ENCODE results near the gene PSMA6. TPM values are rescaled to one million over a fixed set of nuclear protein-coding genes. Genes with fewer than 3 reads are reported as not detected.
A peak's percentile ranks its signal among the peaks of the same experiment; 100 is the strongest.

The PSMA6 gene
- total and polyA plus RNA-seq, 2 experiments from 2014 or later, result 216 to 296 TPM

DNA sequence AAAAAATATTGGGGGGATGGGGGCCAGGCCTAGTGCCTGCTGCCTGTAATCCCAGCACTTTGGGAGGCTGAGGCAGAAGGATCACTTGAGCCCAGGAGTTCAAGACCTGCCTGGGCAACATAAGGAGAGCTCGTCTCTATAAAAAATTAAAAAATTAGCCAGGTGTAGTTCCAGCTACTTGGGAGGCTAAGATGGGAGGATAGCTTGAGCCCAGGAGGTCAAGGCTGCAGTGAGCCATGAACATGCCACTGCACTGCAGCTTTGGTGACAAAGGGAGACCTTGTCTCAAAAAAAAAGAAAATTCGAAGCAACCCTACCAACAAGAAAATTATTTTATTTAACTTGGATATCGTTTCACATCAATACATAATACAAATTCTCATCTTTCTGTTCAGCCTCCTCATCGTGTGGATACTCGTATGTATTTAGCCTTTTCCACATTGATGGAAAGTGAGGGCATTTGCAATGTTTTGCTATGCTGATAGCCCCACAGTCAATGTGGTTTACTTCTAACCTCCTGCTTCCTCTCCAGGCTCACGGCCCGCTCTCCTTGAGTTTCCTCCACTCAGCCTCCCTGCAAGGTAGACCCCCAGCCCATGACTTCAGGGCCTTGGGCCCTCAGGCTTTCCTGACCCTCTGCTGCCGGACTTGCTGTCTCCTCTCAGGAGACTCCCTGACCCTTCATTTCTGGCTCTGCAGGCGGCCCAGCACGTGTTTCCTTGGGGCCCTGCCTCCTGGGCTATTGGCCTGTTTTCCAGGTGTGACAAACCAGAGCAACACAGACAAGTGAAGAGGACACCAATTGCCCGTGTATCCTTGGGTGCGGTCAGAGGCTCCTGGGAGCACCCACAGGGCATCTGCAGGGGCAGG, 57.5 kb downstream of the PSMA6 start:
- Mint-ChIP-seq H3K4me1 (peaks cover 34% of the 10 kb centered on the region), H3K27ac (peak overlapping the region; percentile 80), H3K36me3 (ENCODE audit: low read depth) (no peaks in the 10 kb centered on the region), H3K9me3 (no peaks in the 10 kb centered on the region; the same call in 2 of the 3 replicates), H3K27me3 (ENCODE audit: insufficient read depth, low read depth, poor library complexity) (peaks cover 11% of the 10 kb centered on the region), H3K4me3 (no peak overlapping the region)
- Histone ChIP-seq H4K20me1 (replicated peaks; ENCODE audit: insufficient read depth) (no peaks in the 10 kb centered on the region), H2AFZ (peak overlapping the region; percentile 98), H3K27ac (ENCODE audit: low read depth) (no peak overlapping the region), H3K79me2 (replicated peaks; ENCODE audit: insufficient read depth) (no peaks in the 10 kb centered on the region), H3K36me3 (ENCODE audit: insufficient read depth) (no peaks in the 10 kb centered on the region), H3K27me3 (ENCODE audit: insufficient read depth) (no peaks in the 10 kb centered on the region), H3K4me2 (no peak overlapping the region), H3K9me2 (ENCODE audit: insufficient read depth) (no peaks in the 10 kb centered on the region), H3K4me3 (no peak overlapping the region), H3F3A (replicated peaks; ENCODE audit: low read depth) (no peaks in the 10 kb centered on the region), H3K4me1 (ENCODE audit: insufficient read depth) (peaks cover 18% of the 10 kb centered on the region)
- TF ChIP-seq ZNF114 (CRISPR knock-in tag; IDR thresholded peaks at IDR 0.05), result no peak
- no peak for TF ChIP-seq POLR2AphosphoS5 (IDR thresholded peaks at IDR 0.05; ENCODE audit: low read depth)
- TF ChIP-seq NANOG (IDR thresholded peaks at IDR 0.05; ENCODE audit: borderline replicate concordance), result no peak
- no peak for TF ChIP-seq STAT1 (IDR thresholded peaks at IDR 0.05; ENCODE audit: unreplicated experiment)
- no peak for TF ChIP-seq EZH2 (IDR thresholded peaks at IDR 0.05; ENCODE audit: low read depth, unreplicated experiment)
- TF ChIP-seq EZH2phosphoT487 (IDR thresholded peaks at IDR 0.05; ENCODE audit: unreplicated experiment), result no peak
- no peak for TF ChIP-seq ZNF331 (CRISPR knock-in tag; IDR thresholded peaks at IDR 0.05; ENCODE audit: low read depth)
- TF ChIP-seq, protein P1, sequence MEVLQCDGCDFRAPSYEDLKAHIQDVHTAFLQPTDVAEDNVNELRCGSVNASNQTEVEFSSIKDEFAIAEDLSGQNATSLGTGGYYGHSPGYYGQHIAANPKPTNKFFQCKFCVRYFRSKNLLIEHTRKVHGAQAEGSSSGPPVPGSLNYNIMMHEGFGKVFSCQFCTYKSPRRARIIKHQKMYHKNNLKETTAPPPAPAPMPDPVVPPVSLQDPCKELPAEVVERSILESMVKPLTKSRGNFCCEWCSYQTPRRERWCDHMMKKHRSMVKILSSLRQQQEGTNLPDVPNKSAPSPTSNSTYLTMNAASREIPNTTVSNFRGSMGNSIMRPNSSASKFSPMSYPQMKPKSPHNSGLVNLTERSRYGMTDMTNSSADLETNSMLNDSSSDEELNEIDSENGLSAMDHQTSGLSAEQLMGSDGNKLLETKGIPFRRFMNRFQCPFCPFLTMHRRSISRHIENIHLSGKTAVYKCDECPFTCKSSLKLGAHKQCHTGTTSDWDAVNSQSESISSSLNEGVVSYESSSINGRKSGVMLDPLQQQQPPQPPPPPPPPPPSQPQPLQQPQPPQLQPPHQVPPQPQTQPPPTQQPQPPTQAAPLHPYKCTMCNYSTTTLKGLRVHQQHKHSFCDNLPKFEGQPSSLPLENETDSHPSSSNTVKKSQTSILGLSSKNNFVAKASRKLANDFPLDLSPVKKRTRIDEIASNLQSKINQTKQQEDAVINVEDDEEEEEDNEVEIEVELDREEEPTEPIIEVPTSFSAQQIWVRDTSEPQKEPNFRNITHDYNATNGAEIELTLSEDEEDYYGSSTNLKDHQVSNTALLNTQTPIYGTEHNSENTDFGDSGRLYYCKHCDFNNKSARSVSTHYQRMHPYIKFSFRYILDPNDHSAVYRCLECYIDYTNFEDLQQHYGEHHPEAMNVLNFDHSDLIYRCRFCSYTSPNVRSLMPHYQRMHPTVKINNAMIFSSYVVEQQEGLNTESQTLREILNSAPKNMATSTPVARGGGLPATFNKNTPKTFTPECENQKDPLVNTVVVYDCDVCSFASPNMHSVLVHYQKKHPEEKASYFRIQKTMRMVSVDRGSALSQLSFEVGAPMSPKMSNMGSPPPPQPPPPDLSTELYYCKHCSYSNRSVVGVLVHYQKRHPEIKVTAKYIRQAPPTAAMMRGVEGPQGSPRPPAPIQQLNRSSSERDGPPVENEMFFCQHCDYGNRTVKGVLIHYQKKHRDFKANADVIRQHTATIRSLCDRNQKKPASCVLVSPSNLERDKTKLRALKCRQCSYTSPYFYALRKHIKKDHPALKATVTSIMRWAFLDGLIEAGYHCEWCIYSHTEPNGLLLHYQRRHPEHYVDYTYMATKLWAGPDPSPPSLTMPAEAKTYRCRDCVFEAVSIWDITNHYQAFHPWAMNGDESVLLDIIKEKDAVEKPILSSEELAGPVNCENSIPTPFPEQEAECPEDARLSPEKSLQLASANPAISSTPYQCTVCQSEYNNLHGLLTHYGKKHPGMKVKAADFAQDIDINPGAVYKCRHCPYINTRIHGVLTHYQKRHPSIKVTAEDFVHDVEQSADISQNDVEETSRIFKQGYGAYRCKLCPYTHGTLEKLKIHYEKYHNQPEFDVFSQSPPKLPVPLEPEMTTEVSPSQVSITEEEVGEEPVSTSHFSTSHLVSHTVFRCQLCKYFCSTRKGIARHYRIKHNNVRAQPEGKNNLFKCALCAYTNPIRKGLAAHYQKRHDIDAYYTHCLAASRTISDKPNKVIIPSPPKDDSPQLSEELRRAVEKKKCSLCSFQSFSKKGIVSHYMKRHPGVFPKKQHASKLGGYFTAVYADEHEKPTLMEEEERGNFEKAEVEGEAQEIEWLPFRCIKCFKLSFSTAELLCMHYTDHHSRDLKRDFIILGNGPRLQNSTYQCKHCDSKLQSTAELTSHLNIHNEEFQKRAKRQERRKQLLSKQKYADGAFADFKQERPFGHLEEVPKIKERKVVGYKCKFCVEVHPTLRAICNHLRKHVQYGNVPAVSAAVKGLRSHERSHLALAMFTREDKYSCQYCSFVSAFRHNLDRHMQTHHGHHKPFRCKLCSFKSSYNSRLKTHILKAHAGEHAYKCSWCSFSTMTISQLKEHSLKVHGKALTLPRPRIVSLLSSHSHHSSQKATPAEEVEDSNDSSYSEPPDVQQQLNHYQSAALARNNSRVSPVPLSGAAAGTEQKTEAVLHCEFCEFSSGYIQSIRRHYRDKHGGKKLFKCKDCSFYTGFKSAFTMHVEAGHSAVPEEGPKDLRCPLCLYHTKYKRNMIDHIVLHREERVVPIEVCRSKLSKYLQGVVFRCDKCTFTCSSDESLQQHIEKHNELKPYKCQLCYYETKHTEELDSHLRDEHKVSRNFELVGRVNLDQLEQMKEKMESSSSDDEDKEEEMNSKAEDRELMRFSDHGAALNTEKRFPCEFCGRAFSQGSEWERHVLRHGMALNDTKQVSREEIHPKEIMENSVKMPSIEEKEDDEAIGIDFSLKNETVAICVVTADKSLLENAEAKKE (CRISPR knock-in tag; IDR thresholded peaks at IDR 0.05), result no peak
- no peak for TF ChIP-seq CREB1 (CRISPR knock-in tag; IDR thresholded peaks at IDR 0.05; ENCODE audit: low read depth)
- DNase-seq (ENCODE audit: low spot score), result no peak
- no peak; the same call in 2 of the 3 replicates for ATAC-seq

Data from GM23338 (cell line).